GM12801 (cell line): ENCODE data around the gene PIK3AP1.

Experiments used
- TF ChIP-seq, protein P1 (sequence below): IDR thresholded peaks from one replicate; pipeline ENCODE4 v1.5.1; 2011; ENCODE audit warnings: control low read depth; ENCODE audit not compliant: insufficient read length; ENCODE audit errors: extremely low read depth

PIK3AP1 gene

GRCh38 chr10:96565774-96566173 is 154.5 kb downstream of the PIK3AP1 start:
- TF ChIP-seq, protein P1, sequence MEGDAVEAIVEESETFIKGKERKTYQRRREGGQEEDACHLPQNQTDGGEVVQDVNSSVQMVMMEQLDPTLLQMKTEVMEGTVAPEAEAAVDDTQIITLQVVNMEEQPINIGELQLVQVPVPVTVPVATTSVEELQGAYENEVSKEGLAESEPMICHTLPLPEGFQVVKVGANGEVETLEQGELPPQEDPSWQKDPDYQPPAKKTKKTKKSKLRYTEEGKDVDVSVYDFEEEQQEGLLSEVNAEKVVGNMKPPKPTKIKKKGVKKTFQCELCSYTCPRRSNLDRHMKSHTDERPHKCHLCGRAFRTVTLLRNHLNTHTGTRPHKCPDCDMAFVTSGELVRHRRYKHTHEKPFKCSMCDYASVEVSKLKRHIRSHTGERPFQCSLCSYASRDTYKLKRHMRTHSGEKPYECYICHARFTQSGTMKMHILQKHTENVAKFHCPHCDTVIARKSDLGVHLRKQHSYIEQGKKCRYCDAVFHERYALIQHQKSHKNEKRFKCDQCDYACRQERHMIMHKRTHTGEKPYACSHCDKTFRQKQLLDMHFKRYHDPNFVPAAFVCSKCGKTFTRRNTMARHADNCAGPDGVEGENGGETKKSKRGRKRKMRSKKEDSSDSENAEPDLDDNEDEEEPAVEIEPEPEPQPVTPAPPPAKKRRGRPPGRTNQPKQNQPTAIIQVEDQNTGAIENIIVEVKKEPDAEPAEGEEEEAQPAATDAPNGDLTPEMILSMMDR, result no peak

DNA sequence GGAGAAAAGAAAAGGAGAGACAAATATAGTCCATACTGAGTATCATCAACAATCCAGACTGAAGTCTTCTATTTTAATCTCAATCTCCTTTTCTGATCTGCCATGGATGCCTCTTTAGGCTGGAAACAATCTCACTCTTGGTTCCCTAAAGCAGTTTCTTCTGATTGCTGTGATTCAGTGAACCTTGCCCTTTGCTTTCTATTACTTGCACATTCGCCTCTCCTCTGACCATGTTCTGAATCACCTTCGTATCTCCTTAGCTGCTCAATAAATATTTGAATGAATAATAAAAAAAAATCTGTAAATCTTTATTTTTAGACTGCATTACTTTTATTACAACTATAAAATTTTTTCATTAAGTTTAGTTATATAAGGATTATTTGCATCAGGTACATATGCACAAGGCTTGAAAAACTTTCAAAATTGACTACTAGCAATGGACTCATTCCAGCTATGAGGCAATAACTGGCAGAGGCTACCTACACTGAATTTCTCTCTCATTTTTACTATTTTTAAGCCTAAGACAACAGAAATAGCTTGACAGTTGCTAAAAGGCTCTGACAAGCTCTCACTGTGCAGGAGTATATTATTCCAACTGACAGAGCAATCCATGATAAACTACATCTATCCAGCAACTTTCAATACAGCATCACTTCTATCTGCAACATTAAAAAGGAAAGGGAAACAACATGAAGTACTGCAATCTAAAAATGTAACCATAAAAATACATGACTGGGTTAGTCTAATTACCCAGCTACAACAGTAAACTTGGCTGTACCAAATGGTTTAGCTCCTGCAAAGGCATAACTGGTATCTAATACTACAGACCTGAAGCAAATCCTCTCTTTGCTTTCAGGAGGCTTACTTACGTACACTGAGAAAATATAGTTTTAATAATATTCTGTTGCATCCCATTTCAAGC is 159.1 kb downstream of the PIK3AP1 start:
- TF ChIP-seq, protein P1, result no peak

DNA sequence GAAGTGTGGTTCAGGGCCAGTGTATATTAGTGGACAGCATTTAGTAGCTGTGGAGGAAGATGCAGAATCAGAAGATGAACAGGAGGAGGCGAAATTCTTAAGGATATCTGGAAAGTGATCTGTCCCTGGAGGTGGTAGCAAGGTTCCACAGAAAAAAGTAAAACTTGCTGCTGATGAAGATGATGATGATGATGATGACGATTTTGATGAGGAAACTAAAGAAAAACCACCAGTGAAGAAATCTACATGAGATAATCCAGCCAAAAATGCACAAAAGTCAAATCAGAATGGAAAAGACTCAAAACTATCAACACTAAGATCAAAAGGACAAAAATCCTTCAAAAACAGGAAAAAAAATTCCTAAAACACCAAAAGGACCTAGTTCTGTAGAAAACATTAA is 159.8 kb downstream of the PIK3AP1 start:
- TF ChIP-seq, protein P1, result no peak

- TF ChIP-seq, protein P1, result no peak
These were observed 164.3 kb downstream of the PIK3AP1 start for GRCh38 chr10:96556003-96556402.

- TF ChIP-seq, protein P1, result no peak
These were observed 165.0 kb downstream of the PIK3AP1 start for GRCh38 chr10:96555330-96555729.

DNA sequence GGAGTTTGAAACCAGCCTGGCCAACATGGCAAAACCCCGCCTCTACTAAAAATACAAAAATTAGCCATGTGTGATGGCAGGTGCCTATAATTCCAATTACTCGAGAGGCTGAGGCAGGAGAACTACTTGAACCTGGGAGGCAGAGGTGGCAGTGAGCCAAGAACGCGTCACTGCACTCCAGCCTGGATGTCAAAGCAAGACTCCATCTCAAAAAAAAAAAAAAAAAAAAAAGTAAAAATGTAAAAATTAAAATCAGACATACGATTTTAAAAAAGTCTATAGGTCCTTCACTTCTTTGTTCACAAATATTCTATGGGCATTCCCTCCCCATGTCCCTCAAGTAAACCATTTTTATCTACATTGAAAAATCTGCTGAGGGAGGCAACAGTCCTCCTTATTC is 171.7 kb downstream of the PIK3AP1 start:
- TF ChIP-seq, protein P1, result no peak
